GM12874 (cell line): ENCODE results near the gene ACER3.

ENCODE experiments used
- TF ChIP-seq, protein P1 (sequence below): IDR thresholded peaks from 2 replicates; pipeline ENCODE4 v1.5.1; 2011; ENCODE audit warnings: low read depth, mild to moderate bottlenecking, control low read depth, low read length, moderate library complexity; ENCODE audit not compliant: insufficient read depth

The ACER3 gene

DNA sequence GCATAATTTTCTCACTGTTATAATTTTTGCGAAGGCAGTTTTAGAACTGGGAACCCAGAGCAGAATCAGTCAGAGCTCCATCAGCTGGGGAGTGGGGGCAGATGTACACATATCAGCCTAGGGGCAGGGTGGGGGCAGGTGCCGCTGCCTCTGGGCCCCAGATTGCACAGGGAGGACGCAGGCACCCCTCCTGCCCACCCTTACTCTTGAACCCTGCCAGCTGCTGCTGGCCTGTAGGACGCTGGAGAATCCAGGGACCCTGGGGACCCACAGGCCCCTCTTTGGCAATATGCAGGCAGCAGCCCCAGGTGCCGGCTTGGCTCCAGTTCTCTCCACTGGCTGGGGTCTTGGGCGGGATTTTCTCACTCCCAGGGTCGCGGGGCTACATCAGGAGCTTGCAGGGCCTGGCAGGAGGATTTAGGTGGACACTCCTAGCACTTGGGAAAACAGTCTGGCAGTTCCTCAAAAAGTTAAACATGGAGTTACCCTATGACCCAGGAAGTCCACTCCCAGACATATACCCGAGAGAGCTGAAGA, 197.3 kb downstream of the ACER3 start:
- TF ChIP-seq, protein P1, sequence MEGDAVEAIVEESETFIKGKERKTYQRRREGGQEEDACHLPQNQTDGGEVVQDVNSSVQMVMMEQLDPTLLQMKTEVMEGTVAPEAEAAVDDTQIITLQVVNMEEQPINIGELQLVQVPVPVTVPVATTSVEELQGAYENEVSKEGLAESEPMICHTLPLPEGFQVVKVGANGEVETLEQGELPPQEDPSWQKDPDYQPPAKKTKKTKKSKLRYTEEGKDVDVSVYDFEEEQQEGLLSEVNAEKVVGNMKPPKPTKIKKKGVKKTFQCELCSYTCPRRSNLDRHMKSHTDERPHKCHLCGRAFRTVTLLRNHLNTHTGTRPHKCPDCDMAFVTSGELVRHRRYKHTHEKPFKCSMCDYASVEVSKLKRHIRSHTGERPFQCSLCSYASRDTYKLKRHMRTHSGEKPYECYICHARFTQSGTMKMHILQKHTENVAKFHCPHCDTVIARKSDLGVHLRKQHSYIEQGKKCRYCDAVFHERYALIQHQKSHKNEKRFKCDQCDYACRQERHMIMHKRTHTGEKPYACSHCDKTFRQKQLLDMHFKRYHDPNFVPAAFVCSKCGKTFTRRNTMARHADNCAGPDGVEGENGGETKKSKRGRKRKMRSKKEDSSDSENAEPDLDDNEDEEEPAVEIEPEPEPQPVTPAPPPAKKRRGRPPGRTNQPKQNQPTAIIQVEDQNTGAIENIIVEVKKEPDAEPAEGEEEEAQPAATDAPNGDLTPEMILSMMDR = no peak

DNA sequence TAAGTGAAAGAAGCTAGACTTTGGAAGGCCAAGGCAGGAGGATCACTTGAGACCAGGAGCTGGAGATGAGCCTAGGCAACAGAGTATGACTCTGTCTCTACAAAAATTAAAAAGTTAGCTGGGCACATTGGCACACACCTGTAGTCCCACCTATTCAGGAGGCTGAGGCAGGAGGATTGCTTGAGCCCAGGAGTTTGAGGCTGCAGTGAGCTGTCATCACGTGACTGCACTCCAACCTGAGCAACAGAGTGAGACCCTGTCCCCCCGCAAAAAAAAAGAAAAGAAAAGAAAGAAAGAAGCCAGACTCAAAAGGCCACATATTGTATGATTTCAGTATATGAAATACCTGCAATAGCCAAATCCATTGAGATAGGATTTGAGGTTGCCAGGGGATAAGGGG, 198.2 kb downstream of the ACER3 start:
- TF ChIP-seq, protein P1 = no peak

DNA sequence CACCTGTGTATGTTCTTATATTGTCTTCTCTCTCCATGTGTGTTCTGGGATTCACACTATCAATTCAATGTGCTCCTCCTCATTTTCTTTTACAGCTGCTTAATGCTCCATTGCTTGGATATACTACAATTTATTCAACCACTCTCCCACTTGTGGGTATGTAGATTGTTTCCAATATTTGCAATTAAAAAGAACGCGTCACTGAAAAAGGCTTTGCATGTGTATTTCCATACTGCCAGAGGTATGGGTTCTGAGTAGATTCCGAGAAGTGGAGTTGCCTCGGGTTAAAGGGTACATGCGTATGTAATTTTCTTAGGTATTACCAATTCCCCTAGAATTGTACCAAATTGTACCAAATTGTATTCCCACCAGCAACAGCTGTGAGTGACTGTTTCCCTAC, 199.1 kb downstream of the ACER3 start:
- TF ChIP-seq, protein P1 = no peak

DNA sequence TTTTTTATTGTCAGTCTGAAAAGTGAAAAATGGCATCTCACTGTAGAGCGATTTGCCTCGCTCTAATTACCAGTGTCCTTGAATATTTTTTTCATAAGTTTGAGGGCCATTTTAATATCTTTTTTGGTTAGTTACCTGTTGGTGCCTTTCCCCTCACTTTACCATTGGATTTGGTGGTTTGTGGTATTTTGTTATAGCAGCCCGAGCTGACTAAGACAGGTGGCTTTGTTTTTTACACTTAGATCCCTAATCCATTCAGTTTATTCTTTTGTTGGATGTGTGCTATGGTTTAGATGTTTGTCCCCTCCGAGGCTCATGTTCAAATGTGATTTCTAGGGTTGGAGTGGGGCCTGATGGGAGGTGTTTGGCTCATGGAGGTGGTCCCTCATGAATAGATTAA, 199.5 kb downstream of the ACER3 start:
- TF ChIP-seq, protein P1 = no peak

DNA sequence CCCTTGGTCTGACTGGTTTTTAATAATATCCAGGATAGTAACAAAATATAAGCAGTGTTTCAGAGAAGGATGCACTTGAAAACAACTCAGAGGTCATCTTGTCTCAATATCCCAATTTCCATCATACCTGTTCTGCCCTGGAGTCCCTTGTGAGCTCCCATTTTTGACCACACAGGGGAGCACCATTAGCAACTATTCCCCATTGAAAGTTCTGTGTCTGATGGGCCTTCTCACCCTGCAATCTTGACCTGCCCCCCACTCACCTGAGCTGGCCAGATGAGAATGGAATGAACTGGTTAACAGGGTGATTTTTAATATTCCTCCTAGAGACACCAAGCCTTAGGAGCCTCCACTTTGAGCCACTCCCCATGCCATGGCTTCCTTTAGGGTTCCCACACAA, 202.2 kb downstream of the ACER3 start:
- TF ChIP-seq, protein P1 = no peak

DNA sequence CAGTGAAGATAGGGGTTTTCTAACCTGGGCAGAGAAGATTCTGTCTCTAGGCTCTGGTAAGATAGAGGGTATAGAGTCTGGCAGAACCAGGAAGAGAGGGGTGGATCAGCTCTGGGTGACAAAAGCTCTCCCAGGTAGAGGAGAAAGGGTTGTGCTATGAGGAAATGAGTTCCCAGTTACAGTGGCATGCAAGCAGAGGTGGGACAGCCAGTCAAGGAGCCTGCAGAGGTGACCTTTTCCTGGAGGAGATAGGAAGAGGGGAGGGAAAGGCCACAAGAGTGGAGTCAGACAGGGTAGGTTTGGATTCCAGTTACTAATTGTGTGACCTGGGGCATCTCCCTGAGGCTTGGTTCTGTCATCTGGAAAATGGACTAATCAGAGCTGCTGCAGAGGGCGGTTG, 202.7 kb downstream of the ACER3 start:
- TF ChIP-seq, protein P1 = no peak

DNA sequence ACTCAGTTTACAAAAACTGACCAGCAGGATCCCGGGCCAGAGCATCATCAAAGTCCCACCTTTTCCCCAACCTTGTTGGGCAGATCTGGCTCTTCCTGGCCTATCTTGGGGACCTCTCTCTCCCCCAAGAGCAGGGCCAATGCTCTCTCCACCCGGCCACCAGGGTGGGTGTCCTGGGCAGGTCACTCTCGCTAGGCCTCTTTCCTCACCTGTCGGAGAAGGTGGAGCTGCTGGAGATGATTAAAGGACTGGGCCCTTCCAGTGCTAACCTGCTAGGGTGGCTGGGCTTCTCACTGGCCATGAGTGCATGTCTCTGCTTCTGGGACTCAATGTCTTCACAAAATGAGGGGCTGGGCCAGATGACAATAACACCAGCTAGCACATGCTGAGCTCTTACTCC, 203.1 kb downstream of the ACER3 start:
- TF ChIP-seq, protein P1 = no peak

DNA sequence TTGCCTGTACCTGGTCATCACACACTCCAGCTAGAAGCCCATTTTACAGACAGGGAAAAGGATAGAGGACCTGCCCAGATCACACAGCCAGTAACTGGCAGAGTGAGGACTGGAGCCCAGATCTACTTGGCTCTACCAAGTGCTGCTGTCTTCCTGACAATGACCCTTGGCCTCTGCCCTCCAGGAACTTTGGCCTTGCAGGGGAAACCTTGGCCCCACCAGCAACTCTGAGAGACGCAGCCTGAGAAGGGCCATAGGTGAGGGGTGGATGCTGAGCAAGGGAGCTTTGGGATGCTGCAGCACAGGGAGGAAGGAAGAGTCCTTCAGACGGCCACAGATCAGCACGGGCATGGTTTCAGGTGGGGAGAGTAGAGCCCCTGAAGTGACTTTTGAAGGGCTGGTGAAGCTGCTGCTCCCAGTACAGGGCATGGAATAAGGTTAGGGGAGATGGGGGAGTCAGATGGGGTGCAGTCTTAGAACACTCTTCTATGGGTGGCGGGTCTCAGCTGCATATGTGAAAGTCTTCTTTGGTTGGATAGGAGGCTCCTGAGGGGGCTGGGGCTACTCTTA, 204.0 kb downstream of the ACER3 start:
- TF ChIP-seq, protein P1 = no peak
